A549 (cell line): ENCODE measurements around the gene SAXO2.
A peak's percentile ranks its signal among the peaks of the same experiment; 100 is the strongest.
"Not testable (repeated sequence)": the region's sequence is repeated elsewhere in the genome, so short reads cannot be mapped to it uniquely, and the experiment has no call there.

Source experiments
- CTCF ChIP-seq: fragments of >200 bp; sonication (Bioruptor Twin); formaldehyde crosslinking; IDR thresholded peaks from 3 replicates; pipeline ENCODE4 v1.5.1; 2016
- KDM5A ChIP-seq: fragments of 200-600 bp; sonication (generic); IDR thresholded peaks from 2 replicates; pipeline ENCODE4 v1.6.1; 2016; ENCODE audit warnings: antibody characterized with exemption, mild to moderate bottlenecking
- MAZ ChIP-seq: fragments of 150-350 bp; IDR thresholded peaks from 2 replicates; pipeline ENCODE4 v1.6.1; 2014; ENCODE audit warnings: antibody characterized with exemption, low read depth, low read length, borderline replicate concordance
- MYC ChIP-seq: IDR thresholded peaks from 2 replicates; pipeline ENCODE4 v1.6.1; 2012; ENCODE audit warnings: mild to moderate bottlenecking, inconsistent platforms, low read length, improper control_type of control experiment, borderline replicate concordance
- POLR2AphosphoS2 ChIP-seq: conservative IDR thresholded peaks from 2 replicates; pipeline ENCODE4 v1.6.1; 2012; ENCODE audit warnings: low read length, improper control_type of control experiment, inconsistent platforms
- RAD21 ChIP-seq, 2 experiments: fragments of >200 bp in 1 of 2; sonication (Bioruptor Twin) in 1 of 2; formaldehyde crosslinking in 1 of 2; IDR thresholded peaks in 1 of 2; conservative IDR thresholded peaks in 1 of 2; 2 replicates in 1 of 2; 3 replicates in 1 of 2; pipeline ENCODE4 v1.6.1; 2012 to 2018; ENCODE audit warnings: inconsistent platforms in 1 of 2

GRCh38 chr15:82221535-82221934, 41.1 kb upstream of the SAXO2 start:
- TF ChIP-seq CTCF, result peak; percentile 28; the same call in 1 of the 3 replicates
- TF ChIP-seq RAD21 (conservative IDR thresholded peaks at IDR 0.05 in 1 of 2, IDR thresholded peaks at IDR 0.05 in 1 of 2), result peak; percentile 15 to 38; a peak in 1 of 5 replicates
- not testable (repeated sequence) for TF ChIP-seq MYC, POLR2AphosphoS2, MAZ, KDM5A
